HG03565 (cell line): Measurements from ENCODE around the gene OR10V1.

ENCODE experiments used
- ATAC-seq: cut with Tn5 transposase; IDR thresholded peaks from one replicate; pipeline ENCODE4 v1.9.1; 2021; ENCODE audit warnings: mild to moderate bottlenecking, moderate library complexity; ENCODE audit not compliant: unreplicated experiment

Gene OR10V1

DNA sequence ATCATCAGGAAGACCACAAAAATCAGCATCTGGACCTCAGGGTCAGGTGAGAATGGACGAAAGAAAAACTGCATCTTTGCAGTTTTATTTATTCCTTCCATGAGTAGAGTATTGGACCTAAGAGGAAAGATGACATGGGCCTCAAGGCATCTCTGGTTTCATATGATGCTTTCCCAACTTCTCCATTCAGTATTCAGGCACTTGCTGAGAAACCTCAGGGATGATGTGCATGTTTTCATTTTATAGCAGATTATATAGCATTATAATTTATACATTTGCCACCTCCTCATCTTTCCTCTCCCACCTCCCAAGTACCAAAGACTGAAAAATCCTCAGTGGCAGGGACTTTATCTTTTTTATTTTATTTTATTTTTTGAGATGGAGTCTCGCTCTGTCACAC lies at the start of gene OR10V1:
Gene OR10V1, minus strand, starts transcription at position 101 of the 400 bp plus-strand sequence. Its CDS starts 0 bp downstream, at position 101.
- no peak for ATAC-seq

GRCh38 chr11:59761993-59762392 lies 48.3 kb upstream of the OR10V1 start:
- no peak for ATAC-seq

- no peak for ATAC-seq
These were observed 47.1 kb upstream of the OR10V1 start for GRCh38 chr11:59760771-59761170.

DNA sequence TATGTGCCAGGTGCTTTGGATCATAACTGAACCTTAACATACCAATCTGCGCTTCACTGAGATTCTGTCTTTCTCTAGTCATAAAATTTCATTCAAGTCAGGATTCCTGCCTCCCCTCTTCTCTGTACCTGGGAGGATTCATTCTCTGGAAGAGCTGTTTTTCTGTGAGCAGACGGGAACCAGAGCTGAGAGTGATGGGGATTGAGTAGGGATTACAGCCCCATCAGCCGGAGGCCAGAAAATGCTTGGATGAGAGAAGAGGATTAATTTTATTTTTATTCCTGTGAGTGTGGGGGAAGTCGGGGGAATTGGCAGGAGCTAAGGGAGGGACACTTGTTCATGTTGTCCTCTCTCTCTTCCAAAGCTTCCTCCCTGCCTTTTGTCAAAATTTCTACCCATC lies 46.3 kb upstream of the OR10V1 start:
- ATAC-seq, result no peak

GRCh38 chr11:59758401-59759037 lies 44.9 kb upstream of the OR10V1 start:
- ATAC-seq, result no peak

DNA sequence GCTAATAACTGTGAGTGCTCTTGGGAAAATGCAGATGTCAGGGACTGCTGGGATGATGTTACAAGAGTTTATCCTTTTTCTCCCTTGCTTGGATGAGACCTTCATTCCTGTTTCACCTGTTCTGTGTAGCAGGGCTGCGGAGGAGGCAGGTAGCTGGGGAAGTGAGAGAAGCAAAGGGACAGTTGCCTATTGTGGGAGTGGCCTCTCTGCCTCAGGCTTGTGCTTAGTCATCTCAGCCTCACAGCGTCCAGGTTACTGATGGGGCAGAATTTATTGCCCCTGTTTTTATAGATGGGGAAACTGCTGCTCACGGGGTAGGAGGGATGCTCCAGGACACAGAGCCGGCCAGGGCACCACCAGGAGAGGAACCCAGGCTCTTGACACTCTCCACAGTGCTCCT lies 43.2 kb upstream of the OR10V1 start:
- peak; percentile 37 for ATAC-seq

GRCh38 chr11:59756558-59756840 lies 42.9 kb upstream of the OR10V1 start:
- no peak for ATAC-seq

DNA sequence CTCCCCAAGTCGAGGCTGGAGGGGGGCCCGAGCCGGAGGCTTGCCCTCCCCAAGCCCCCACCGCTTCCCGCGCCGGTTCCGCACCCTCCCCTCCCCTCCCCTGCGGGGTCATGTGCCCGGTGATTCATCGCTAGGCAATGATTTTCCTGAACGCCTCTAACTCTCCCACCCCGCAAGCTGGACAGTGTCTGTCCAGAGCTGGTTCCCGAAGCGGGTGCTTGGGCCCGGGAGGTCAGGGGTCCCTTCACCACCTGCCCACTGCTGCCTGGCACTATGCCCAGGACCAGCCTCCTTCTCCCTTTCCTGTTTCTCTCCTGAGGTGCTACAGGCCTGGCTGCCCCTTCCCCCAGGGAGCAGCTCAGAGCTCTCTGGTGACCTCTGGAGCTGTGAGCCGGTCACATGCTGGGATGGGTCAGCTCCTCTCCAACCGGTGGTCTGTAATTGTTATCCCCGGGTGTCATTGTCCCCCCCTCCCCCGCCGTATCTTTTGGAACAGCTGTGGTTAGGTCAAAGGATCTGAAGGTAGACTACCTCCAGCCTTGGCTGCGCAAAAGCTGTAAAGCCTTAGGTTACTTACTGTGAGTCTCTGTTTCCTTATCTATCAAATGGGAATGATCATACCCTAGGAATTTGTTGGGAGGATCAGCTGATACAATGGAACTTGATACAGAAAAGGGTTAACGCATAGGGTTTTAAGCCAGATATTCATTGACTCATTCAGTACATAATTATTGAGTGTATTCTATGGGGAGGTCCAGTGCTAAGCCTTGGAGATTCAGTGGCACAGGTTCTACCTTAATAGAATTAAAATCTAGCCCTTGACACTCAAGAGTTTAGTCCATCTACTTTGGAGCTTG lies 42.3 kb upstream of the OR10V1 start:
- ATAC-seq, result no peak

DNA sequence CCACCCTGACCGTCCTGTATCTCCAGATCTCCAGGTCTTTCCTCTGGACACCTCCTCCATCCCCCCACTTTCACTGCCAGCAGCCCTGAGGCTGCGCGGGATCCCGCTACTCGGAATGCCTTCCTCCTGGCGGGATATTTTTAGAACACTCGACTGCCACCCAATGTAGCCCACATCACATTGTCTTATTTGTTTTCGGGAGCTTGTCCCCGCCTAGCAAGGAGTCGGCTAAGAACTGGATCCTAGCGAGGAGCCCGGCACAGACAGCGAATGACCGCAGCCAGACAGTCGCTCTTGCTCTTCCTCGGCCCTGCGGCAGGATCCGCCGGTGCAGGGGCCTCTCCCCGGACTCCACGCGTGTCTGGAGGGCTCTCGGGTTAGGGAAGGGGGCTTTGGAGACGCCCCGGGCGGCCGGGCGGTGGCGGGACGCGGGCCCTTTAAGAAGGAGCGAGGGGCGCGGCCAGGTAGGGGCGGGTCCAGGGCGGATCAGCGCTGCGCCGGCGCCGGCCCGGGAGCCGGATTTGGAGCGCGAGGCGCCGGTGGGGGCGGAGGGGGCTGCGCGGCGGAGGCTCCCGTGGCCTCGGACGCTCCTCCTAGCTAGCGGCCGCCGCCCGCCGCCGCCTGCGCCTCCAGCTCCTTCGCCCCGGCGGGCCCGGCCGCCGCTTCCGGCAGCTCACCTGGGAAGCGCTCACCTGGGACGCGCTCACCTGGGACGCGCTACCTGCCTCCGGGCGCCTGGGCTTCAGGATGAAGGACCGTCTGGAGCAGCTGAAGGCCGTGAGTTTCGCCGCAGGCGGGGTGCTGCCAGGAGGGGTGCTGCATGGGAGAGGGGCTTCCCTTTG lies 41.4 kb upstream of the OR10V1 start, which contains the start of gene STX3:
Gene STX3, plus strand, starts transcription at position 518 of the 842 bp plus-strand sequence. Its CDS starts 230 bp downstream, at position 748.
- ATAC-seq, result peak; percentile 39

DNA sequence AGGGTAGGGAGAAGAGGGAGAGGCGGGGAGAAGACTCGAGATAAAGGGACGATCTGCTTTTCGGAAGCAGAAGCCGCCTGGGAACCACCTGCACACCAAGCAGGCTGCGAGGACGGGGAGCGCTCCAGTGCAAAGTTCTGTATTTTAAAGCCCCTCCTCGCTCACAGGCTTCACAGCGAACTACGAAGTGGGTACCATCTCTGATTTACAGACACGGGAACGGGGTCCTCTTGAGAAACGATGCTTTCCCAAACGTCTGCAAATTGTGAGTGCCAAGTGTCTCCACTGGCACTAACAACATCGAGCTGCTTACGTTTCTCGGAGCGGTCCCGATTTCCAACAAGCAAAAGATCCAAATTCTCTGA lies 40.8 kb upstream of the OR10V1 start:
- no peak for ATAC-seq

- ATAC-seq, result peak; percentile 73
These were observed 40.2 kb upstream of the OR10V1 start for GRCh38 chr11:59753650-59754493.

DNA sequence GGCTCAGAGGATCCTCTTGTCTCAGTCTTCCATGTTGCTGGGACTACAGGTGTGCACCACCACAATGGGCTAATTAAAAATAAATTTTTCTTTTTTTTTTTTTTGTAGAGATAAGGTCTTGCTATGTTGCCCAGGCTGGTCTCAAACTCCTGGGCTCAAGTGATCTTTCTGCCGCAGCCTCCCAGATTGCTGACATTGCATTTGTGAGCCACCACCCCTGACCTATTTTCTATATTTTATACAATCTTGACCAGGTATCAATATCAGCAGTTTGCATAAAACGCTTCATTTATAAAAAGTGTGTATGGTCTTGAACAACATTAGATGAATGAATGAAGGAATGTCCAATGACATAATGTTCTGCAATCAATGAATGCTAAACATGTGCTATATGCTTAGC lies 32.5 kb upstream of the OR10V1 start:
- ATAC-seq, result no peak

DNA sequence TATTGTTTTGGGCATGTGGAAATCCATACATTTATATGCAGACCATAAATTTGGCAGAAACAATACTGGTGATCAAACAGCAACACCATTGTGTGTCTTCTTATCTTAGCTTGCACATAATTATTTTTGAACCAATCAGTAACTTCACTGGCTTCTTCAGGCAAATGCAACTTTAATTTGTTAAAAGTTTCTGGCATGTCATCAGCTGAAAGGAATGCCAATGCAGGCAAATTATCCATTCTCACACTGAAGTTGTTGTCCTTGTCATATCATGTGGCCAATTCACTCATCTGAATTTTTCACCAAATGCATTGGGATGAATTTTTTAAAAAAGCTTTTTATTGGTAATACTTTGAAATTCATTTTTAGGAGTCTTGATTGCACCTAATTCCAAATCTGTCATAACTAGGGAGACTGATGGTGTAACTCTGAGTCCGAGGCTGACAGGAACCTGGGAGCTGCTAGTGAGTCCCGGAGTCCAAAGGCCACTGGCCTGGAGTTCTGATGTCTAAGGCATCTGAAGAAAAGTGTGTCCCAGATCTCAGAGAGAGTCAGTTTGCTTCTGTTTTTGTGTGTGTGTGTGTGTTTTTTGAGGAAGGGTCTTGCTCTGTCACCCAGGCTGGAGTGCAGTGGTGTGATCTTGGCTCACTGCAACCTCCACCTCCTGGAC lies 17.4 kb upstream of the OR10V1 start:
- ATAC-seq, result no peak

GRCh38 chr11:59729834-59730233 lies 16.2 kb upstream of the OR10V1 start:
- no peak for ATAC-seq

DNA sequence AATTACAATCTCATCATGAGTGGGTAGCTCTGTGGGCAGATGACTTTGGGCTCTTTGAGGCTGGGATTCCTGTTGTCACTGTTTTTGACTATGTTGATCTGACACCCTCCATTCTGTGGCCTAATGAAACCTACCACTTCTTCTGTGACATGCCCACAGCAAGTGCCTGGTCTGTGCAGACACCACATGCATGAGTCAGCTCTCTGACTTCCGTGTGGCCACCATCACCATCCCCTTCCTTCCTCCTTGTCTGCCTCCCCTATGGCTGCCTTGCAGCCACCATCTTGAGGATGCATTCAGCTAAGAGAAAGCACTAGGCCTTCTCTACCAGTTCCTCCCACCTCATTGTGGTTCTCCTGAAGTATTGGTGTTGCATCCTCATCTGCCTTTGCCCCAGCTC lies 15.3 kb upstream of the OR10V1 start:
- ATAC-seq, result no peak

- ATAC-seq, result no peak
These were observed 14.5 kb upstream of the OR10V1 start for GRCh38 chr11:59728154-59728553.

DNA sequence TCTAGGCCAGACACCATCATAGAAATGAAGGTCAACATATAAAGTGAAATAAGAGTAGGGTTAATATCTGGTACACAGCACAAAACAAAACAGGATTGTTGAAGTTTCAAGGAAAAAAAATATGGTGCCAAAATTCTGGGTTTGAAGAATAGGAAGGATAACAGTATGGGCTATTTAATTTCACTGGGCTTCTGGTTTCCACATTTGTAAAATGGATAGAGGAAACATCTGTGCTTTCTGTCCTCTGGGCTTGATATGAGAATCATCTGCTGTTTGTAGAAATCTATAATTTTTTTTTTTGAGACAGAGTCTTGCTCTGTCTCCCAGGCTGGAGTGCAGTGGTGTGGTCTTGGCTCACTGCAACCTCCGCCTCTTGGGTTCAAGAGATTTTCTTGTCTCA lies 13.8 kb upstream of the OR10V1 start:
- ATAC-seq, result no peak

- no peak for ATAC-seq
These were observed 10.4 kb upstream of the OR10V1 start for GRCh38 chr11:59724066-59724465.

GRCh38 chr11:59719556-59719955 lies 5.9 kb upstream of the OR10V1 start:
- ATAC-seq, result no peak

DNA sequence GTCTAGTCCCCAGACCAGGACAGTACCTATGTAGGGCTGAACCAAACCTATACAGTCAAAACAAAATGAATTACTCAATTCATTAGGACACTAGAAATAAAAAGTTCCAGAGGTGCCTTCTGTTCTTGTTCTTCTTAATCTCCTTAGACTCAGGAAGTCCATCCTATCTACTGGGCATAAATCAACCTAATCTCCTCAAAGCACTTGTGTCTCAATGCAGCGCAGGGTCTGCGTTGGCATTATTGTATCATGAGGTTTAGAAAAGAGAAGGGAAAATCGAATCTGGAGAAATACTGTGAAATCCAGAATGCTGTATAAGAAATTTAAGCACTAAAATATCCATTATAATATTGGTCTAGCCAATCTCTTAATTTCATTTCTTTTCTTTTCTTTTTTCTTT lies 2.4 kb upstream of the OR10V1 start:
- ATAC-seq, result no peak
